Stimulated activated CD8-positive, alpha-beta memory T cell treated with anti-CD3 and anti-CD28 coated beads, Interleukin-7, amount 100 ng/mL, for 4 hours (primary cell): Measurements from ENCODE around the gene CACNA1G.

Experiments used
- DNase-seq, 2 donors: peaks; one replicate each; pipeline ENCODE4 v3.0.0-alpha.2; 2020; ENCODE audit warnings: low read depth in 2 of 2

CACNA1G gene

DNA sequence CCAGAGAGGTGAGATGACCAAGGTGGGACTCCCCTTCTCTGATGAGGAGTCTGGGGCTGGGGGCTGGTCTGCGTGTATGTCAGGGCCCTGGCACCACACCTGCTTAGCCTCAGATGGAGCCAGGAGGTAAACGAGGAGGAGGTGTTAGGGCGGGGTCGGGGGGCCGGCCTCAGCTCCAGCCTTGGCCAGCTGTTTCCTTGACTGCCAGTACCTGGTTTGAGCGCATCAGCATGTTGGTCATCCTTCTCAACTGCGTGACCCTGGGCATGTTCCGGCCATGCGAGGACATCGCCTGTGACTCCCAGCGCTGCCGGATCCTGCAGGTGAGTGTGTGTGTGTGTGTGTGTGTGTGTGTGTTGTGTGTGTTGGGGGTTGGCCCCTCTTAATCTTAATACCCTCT, 8.1 kb downstream of the CACNA1G start:
- DNase-seq: no peak

DNA sequence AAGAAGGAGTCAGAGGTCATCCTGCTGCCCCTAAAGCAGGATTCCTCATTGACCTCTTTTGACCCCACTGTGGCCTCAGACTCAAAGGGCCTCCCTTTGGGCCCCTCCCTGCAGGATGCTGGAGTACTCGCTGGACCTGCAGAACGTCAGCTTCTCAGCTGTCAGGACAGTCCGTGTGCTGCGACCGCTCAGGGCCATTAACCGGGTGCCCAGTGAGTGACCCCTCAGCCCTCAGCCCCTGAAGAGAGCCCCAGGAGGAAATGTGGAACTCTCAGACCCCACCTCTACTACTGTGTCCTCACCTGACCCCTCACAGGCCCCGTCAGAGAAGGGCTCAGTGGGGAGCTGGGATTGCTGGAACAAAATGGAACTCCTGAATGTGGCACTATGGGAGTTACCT, 9.1 kb downstream of the CACNA1G start:
- DNase-seq: no peak

GRCh38 chr17:50570032-50570431, 9.5 kb downstream of the CACNA1G start:
- no peak for DNase-seq

DNA sequence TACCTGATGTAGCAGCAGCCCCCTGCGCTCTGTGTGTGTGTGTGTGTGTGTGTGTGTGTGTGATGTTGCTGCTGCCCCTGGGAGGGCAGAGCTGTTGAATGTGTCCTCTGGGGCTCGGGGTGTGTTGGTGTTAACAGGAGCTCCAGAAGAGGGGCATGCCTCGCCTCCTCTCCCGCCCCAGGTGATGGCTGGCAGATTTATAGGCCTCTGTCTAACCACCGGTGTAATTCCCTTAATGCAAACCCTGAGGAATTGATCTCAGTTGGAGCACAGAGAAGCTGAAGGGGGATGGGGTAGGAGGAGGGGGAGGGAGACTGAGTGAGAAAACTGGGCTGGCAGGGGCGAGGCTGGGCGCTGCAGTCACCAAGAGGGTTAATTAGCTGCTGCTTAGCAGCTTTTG, 10.0 kb downstream of the CACNA1G start:
- DNase-seq: no peak

- DNase-seq: no peak
These were observed 11.2 kb downstream of the CACNA1G start for GRCh38 chr17:50571681-50572080.

- no peak for DNase-seq
These were observed 12.0 kb downstream of the CACNA1G start for GRCh38 chr17:50572541-50572940.

GRCh38 chr17:50573866-50574611, 13.5 kb downstream of the CACNA1G start:
- no peak for DNase-seq

- no peak for DNase-seq
These were observed 15.2 kb downstream of the CACNA1G start for GRCh38 chr17:50575581-50576210.

DNA sequence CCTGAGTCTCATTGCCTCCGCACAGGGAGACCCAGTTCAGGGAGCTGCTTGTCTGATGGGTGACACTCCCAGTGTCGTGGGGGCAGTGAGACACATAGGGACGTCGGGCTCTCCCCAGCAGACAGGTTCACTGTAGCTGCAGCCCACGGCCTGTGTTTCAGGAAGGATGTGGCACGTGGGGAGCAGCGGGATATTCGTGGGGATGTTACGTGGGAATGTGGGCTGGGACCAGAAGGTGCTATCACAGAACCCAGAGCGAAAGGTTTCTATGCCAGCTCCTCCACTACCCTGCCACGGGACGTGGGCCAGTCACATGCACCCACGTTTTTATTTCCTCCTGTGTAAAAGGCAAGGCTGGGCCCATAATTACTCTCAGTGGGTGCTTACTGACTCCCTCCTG, 16.3 kb downstream of the CACNA1G start:
- no peak for DNase-seq

DNA sequence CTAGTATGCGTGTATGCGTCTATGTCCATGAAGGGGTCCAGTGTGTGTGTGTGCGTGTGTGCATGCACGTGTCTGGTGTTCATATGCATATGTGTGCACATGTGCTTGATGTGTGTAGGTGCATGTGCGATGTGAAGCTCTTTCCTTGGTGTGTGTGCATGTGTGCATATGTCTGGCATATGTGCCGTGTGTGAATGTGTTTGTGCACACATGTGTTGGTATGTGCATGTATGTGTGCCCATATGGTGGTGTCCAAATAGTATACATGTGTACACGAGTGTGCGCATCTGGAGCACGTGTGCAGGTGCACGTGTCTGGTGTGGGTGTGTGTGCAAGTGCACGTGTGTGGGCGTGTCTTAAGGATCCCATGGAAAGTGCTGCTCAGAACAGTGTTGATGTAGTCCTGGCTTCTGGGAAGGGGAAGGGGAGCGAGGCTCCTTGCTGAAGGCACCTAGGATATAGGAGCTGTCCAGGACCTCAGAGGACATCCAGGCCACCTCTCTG, 17.0 kb downstream of the CACNA1G start:
- DNase-seq: no peak

DNA sequence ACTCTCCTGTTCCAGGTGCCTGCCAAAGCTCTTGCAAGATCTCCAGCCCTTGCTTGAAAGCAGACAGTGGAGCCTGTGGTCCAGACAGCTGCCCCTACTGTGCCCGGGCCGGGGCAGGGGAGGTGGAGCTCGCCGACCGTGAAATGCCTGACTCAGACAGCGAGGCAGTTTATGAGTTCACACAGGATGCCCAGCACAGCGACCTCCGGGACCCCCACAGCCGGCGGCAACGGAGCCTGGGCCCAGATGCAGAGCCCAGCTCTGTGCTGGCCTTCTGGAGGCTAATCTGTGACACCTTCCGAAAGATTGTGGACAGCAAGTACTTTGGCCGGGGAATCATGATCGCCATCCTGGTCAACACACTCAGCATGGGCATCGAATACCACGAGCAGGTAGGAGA, 17.7 kb downstream of the CACNA1G start:
- no peak for DNase-seq

GRCh38 chr17:50579399-50579798, 18.9 kb downstream of the CACNA1G start:
- DNase-seq: no peak

GRCh38 chr17:50580646-50581045, 20.1 kb downstream of the CACNA1G start:
- DNase-seq: no peak

- DNase-seq: no peak
These were observed 20.8 kb downstream of the CACNA1G start for GRCh38 chr17:50581316-50581715.

DNA sequence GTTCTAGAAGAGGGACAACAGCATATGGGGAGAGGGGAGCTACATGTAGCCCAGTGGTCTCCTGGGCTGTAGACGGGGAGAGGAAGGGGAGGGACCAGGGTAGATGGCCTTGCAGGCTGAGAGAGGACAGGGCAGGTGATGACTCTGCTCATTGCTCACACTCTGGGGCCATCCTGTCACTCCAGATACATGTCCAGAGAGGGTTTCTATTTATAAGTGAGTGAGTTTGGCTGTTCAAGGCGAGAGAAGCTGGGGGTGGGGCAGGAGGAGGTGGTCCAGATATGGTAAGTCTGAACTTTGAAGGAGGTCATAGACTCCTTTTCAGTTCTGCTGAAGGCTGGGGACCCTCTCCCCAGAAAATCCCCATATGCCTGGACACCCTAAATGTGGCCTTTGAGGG, 22.2 kb downstream of the CACNA1G start:
- DNase-seq: no peak

DNA sequence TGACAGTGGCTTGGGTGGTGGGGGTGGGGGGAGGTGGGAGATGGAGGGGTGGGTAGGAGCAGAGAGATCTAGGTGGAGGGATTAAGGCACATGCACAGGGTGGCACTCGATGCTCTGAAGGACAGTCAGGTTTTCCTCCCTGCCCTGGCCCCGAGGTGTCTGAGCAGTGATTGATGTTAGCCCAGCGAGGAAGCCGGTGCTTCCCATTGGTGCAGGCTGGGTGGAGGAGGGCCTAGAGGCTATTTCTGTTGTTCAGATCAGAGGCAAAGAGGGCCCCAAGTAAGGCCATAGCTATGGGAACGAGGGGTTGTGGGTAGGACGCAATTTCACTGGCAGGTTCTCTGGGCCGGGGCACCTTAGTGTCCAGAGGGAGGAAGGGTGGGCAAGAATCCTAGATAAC, 23.1 kb downstream of the CACNA1G start:
- no peak for DNase-seq

GRCh38 chr17:50584116-50584515, 23.6 kb downstream of the CACNA1G start:
- no peak for DNase-seq

GRCh38 chr17:50584749-50585148, 24.2 kb downstream of the CACNA1G start:
- no peak for DNase-seq

DNA sequence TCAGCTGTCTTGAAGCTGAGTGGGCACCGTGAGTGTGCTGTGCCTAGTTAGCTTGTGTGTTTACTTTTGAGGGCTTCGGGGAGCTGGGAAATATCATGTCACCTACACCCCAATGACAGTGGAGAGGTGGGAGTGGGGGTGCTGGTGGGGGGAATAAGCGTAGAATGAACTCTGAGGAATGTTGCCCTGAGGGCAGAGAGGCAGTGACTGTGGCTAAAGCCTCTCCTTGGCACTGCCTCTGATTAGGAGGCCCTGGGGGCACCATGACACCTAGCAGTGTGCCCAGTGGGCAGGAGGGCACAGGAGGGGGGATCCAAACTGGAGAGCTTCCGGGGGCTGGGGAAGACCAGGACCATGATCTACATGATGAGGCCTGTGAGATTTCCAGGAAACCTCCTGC, 24.8 kb downstream of the CACNA1G start:
- DNase-seq: no peak

- DNase-seq: no peak
These were observed 25.4 kb downstream of the CACNA1G start for GRCh38 chr17:50585891-50586290.

- no peak for DNase-seq
These were observed 26.1 kb downstream of the CACNA1G start for GRCh38 chr17:50586421-50587247.

DNA sequence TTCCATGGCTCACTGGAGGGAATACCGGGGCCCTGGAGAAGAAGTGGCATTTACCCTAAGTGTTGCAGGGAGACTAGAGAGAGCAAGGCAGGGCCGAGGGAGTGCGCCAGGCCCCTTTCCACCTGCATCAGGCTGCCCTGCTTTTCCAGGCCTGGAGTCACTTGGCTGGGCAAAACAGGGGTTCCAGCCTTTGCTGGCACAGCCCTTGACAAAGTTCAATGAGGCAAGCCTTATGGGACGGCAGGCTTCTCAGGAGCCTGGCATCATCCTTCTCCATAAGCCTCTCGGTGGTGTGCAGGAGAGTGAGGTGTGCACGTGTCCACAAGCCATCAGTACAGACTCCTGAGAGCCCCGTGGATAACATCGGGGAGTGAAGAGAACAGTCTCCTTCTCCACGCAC, 27.1 kb downstream of the CACNA1G start:
- no peak for DNase-seq
